Glutamatergic neuron (in vitro differentiated cells): ENCODE measurements around the gene FRG2C. TPM values are rescaled to one million over a fixed set of nuclear protein-coding genes. Genes with fewer than 3 reads are reported as not detected.
A peak's percentile ranks its signal among the peaks of the same experiment; 100 is the strongest.
"Not testable (repeated sequence)": the region's sequence is repeated elsewhere in the genome, so short reads cannot be mapped to it uniquely, and the experiment has no call there.

Source experiments
- DNase-seq: peaks from one replicate; pipeline ENCODE4 v3.0.0; 2022
- H3K27ac Mint-ChIP-seq: one replicate; pipeline ENCODE4 v1.8.0; 2020; ENCODE audit warnings: mild to moderate bottlenecking, mixed read lengths, inconsistent platforms; ENCODE audit not compliant: unreplicated experiment
- H3K27me3 Mint-ChIP-seq: one replicate; pipeline ENCODE4 v1.8.0; 2020; ENCODE audit warnings: mild to moderate bottlenecking, moderate library complexity, mixed read lengths, inconsistent platforms; ENCODE audit not compliant: unreplicated experiment
- H3K36me3 Mint-ChIP-seq: one replicate; pipeline ENCODE4 v1.8.0; 2020; ENCODE audit warnings: mild to moderate bottlenecking, mixed read lengths, inconsistent platforms; ENCODE audit not compliant: unreplicated experiment
- H3K4me1 Mint-ChIP-seq: one replicate; pipeline ENCODE4 v1.8.0; 2020; ENCODE audit warnings: mild to moderate bottlenecking, low read depth, mixed read lengths, inconsistent platforms; ENCODE audit not compliant: unreplicated experiment
- H3K4me3 Mint-ChIP-seq: one replicate; pipeline ENCODE4 v1.8.0; 2020; ENCODE audit warnings: mild to moderate bottlenecking, mixed read lengths, inconsistent platforms; ENCODE audit not compliant: unreplicated experiment
- H3K9me3 Mint-ChIP-seq: one replicate; pipeline ENCODE4 v1.8.0; 2020; ENCODE audit warnings: mild to moderate bottlenecking, moderate library complexity, mixed read lengths, inconsistent platforms; ENCODE audit not compliant: unreplicated experiment
- total RNA-seq: library from RNA; stranded (reverse); fragmentation: NEBNext Ultra II Directional; extraction: Animal tissue kit (Norgen Biotek cat#: 25700); gene quantifications from one replicate; pipeline ENCODE4 v1.2.1, GENCODE V29; 2021; ENCODE audit not compliant: unreplicated experiment
- TF ChIP-seq, protein P1 (sequence below): fragments of 200-600 bp; sonication (generic); IDR thresholded peaks from one replicate; pipeline ENCODE4 v1.5.0; 2021; ENCODE audit not compliant: partially characterized antibody, unreplicated experiment

Gene FRG2C
- total RNA-seq, 1 donor from 2014 or later: 0.47 TPM

- H3K27ac Mint-ChIP-seq, H3K4me1 Mint-ChIP-seq, H3K36me3 Mint-ChIP-seq: not testable (repeated sequence)
- Mint-ChIP-seq H3K27me3 (peaks cover 39% of the 10 kb centered on the region), H3K9me3 (peaks cover 34% of the 10 kb centered on the region), H3K4me3 (peak overlapping the region; percentile 61)
- peak; percentile 43 for DNase-seq
Observed at GRCh38 chr3:75667757-75668701, 3.9 kb downstream of the FRG2C start.

DNA sequence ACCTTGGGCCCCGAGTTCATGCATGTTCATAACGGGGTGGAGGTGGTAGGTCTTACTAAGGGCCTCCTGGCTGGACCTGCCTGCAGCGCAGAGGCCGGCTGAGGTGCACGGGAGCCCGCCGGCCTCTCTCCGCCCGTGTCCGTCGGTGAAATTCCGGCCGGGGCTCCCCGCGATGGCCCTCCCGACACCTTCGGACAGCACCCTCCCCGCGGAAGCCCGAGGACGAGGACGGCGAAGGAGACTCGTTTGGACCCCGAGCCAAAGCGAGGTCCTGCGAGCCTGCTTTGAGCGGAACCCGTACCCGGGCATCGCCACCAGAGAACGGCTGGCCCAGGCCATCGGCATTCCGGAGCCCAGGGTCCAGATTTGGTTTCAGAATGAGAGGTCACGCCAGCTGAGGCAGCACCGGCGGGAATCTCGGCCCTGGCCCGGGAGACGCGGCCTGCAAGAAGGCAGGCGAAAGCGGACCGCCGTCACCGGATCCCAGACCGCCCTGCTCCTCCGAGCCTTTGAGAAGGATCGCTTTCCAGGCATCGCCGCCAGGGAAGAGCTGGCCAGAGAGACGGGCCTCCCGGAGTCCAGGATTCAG lies 4.7 kb downstream of the FRG2C start:
- Mint-ChIP-seq H3K27ac (peak overlapping the region; percentile 73), H3K27me3 (peaks cover 41% of the 10 kb centered on the region), H3K9me3 (peaks cover 31% of the 10 kb centered on the region)

DNA sequence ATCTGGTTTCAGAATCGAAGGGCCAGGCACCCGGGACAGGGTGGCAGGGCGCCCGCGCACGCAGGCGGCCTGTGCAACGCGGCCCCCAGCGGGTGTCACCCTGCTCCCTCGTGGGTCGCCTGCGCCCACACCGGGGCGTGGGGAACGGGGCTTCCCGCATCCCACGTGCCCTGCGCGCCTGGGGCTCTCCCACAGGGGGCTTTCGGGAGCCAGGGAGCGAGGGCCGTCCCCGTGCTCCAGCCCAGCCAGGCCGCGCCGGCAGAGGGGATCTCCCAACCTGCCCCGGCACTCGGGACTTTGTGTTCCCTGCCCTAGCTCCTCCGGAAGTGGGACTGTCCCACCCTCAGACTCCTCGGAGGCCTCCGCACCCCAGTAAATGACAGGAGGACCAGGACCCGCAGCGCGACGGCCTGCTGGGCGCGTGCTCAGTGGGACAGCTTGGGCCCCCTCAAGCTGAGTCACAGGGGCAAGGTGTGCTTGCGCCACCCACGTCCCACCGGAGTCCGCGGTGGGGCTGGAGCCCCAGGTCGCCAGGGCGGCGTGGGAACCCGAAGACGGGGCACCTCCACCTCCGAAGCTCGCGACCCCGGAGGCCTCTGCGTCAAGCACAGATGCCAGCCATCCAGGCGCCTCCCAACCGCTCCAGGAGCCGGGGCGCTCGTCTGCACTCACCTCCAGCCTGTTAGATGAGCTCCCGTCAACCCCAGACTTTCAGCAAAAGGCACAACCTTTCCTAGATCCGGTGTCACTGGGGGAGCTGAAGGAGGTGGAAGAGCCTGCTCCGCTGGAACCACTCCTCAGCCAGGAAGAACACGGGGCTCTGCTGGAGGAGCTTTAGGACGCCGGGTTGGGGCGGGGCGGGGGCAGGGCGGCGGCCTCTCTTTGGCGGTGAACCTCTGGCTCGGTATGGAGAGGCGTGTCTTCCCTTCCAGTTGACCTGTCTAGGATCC lies 5.5 kb downstream of the FRG2C start:
- Mint-ChIP-seq H3K9me3 (peaks cover 31% of the 10 kb centered on the region), H3K27ac (peak overlapping the region; percentile 73), H3K27me3 (peaks cover 39% of the 10 kb centered on the region), H3K4me3 (peak overlapping the region; percentile 92)
- not testable (repeated sequence) for H3K36me3 Mint-ChIP-seq, H3K4me1 Mint-ChIP-seq
- peak; percentile 41 for DNase-seq

More for the DNA sequence above, 4.7 kb downstream of the FRG2C start:
- not testable (repeated sequence) for H3K36me3 Mint-ChIP-seq, H3K4me1 Mint-ChIP-seq
- peak overlapping the region; percentile 17 for H3K4me3 Mint-ChIP-seq
- DNase-seq: peak; percentile 80

DNA sequence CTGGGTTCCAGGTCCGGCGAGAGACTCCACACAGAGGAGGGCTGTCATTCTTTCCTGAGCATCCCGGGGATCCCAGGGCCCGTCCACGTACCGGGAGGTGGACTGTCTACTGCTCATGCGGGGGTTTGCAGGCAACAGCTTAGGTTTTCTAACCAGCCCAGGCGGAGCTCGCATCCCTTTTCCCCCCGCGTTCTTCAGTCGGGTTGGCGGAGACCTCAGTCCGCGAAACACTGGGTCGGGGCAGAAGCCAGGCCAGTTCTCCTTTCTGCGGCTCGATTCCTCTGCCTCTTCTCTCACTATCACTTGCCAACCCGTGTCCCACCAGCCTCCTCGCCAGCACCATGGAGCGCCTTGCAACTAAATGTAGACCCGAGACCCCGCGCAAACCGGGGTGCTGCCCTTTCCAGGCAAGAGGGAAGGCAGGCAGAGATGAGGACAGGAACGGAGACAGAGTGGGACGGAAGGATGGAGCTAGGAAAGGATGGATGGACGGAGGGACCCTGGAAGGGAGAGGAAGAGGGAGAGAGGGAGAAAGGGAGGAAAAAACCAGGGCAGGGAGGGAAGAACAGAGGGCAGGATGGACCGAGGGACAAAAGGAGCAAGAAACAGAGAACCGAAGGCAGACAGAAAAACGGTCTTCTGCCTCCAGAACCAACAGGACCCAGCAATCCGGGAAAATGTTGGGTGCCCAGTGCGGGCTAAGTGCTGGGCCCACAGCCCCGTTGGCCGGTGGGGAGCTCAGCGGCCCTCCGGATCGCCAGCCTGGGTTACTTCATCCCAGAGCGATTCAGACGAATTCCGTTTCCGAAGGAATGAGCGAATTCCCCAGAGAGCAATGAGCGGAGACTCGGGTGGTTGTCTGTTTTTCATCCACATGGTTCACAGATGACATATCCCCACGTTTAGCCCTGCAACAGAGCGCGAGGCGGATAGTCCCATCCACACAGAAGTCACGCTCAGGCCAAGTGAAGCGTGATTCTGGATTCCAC lies 6.5 kb downstream of the FRG2C start:
- H3K27me3 Mint-ChIP-seq: peaks cover 37% of the 10 kb centered on the region
- peaks cover 32% of the 10 kb centered on the region for H3K9me3 Mint-ChIP-seq
- not testable (repeated sequence) for H3K27ac Mint-ChIP-seq, H3K36me3 Mint-ChIP-seq, H3K4me1 Mint-ChIP-seq
- peak; percentile 36 for DNase-seq
- H3K4me3 Mint-ChIP-seq: peak overlapping the region; percentile 92

DNA sequence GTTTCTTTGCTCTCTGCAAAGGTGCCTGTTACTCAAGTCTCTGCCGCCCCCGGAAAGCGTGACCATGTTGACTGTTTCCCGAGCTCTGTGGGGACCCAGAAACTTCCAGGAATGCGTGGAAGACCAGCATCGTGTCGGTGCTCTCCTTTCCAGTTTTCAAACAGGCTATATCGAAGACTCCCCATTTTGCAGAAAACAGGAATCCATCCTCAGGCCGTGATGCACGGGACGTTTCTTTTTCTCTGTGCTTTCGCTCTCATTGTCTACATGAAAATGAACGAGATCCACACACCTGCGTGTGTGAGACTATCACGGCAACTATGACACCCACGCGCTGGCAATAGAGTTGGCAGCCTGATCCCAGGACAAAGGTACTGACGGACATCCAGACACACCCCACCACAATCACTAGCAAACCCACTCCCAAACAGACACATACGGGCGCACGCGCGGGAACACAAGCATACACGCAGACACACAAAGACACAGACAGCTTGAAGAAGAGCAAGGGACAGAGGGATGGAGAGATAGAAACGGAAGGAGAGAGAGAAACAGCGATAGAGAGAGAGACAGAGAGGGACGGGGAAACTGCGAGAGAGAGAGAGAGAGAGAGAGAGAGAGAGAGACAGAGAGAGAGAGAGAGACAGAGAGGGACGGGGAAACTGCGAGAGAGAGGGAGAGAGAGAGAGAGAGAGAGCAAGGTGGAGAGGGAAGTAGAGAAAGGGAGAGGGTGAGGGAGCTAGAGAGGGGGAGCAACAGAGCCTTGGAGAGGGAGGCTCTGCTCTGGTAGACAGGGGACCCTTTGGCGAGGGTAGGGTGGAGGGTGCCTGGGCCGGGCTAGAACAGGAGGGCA lies 7.4 kb downstream of the FRG2C start:
- not testable (repeated sequence) for DNase-seq, H3K36me3 Mint-ChIP-seq, H3K4me1 Mint-ChIP-seq
- peak overlapping the region; percentile 92 for H3K4me3 Mint-ChIP-seq
- H3K9me3 Mint-ChIP-seq: peaks cover 32% of the 10 kb centered on the region
- H3K27me3 Mint-ChIP-seq: peaks cover 37% of the 10 kb centered on the region
- H3K27ac Mint-ChIP-seq: peak overlapping the region; percentile 34

DNA sequence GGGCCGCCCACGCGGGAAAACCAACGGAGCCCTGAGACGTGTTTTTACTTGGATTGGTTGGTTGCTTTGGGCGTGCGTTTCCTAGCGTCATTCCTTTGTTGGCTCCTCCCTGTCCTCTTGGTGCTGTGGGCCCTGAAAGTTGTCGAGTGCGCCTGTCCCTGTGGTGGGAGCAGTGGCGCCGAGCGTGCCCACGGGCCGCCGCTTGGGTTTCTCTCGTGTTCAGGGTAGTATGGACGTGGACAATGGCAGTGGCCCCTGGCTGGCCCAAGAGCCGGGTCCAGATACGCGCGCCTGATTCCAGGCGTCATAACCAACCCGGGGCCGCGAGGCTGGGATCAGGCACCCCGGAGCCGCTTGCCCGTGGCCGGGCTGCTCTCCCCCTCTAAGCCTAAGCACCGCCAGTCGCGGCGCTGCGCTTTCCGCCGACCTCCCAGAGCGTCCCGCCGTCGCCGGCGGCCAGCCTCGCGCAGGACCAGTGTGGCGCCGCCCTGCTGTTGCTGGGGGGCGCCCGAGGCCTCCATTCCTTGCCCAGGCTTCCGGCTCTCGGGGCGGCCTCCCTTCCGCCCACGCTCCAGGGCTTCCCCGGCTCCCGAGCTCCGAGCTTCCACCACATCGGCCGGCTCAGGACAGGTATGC lies 8.1 kb downstream of the FRG2C start:
- H3K4me1 Mint-ChIP-seq, H3K36me3 Mint-ChIP-seq: not testable (repeated sequence)
- TF ChIP-seq, protein P1, sequence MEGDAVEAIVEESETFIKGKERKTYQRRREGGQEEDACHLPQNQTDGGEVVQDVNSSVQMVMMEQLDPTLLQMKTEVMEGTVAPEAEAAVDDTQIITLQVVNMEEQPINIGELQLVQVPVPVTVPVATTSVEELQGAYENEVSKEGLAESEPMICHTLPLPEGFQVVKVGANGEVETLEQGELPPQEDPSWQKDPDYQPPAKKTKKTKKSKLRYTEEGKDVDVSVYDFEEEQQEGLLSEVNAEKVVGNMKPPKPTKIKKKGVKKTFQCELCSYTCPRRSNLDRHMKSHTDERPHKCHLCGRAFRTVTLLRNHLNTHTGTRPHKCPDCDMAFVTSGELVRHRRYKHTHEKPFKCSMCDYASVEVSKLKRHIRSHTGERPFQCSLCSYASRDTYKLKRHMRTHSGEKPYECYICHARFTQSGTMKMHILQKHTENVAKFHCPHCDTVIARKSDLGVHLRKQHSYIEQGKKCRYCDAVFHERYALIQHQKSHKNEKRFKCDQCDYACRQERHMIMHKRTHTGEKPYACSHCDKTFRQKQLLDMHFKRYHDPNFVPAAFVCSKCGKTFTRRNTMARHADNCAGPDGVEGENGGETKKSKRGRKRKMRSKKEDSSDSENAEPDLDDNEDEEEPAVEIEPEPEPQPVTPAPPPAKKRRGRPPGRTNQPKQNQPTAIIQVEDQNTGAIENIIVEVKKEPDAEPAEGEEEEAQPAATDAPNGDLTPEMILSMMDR: peak; percentile 15
- H3K4me3 Mint-ChIP-seq: peak overlapping the region; percentile 92
- peaks cover 30% of the 10 kb centered on the region for H3K9me3 Mint-ChIP-seq
- H3K27ac Mint-ChIP-seq: peak overlapping the region; percentile 68
- DNase-seq: peak; percentile 85
- peaks cover 37% of the 10 kb centered on the region for H3K27me3 Mint-ChIP-seq

DNA sequence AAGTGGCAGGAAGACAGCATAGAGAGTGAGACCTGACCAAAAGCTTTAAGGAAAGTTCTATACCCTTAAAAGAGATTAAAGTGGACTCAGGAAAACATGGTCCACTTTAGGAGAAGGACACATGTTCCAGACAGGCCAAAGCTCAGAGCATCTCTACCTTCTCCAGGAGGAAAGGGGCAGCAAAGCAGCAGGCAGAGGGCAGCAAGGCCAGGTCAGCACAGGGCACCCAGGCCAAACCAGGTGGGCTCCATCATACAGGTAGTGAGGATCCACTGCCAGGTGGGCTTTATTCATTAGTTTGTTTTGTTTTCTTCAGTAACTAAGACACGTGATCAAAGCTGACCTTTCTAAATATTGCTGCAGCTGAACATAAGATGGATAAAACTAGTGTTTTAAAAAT lies 19.8 kb downstream of the FRG2C start:
- not testable (repeated sequence) for H3K27ac Mint-ChIP-seq, DNase-seq, H3K4me3 Mint-ChIP-seq, H3K36me3 Mint-ChIP-seq, H3K4me1 Mint-ChIP-seq, H3K9me3 Mint-ChIP-seq, H3K27me3 Mint-ChIP-seq
